Uterus (tissue), 4 donors: ENCODE measurements around the gene FGF19. TPM values are rescaled to one million over a fixed set of nuclear protein-coding genes. Genes with fewer than 3 reads are reported as not detected.
"Not testable (repeated sequence)": the region's sequence is repeated elsewhere in the genome, so short reads cannot be mapped to it uniquely, and the experiment has no call there.

Experiments used
- DNase-seq, 2 donors: peaks; one replicate each; pipeline ENCODE4 v3.0.0-alpha.2; 2019 to 2020
- H3K27ac ChIP-seq, 2 donors: fragments of 200-600 bp; sonication (generic); 1 replicate in 1 of 2; 2 replicates in 1 of 2; pipeline ENCODE4 v1.5.1; 2016 to 2018
- H3K27me3 ChIP-seq, 2 donors: fragments of 200-600 bp; sonication (generic); one replicate each; pipeline ENCODE4 v1.5.1; 2018 to 2019; ENCODE audit warnings: control low read depth in 1 of 2
- H3K36me3 ChIP-seq, 2 donors: fragments of 200-600 bp; sonication (generic); one replicate each; pipeline ENCODE4 v1.5.1; 2019; ENCODE audit warnings: control low read depth in 1 of 2
- H3K4me1 ChIP-seq, 2 donors: fragments of 200-600 bp; sonication (generic); one replicate each; pipeline ENCODE4 v1.5.1; 2018 to 2019; ENCODE audit warnings: control low read depth in 1 of 2
- H3K4me3 ChIP-seq, 2 donors: fragments of 200-600 bp; sonication (generic); 1 replicate in 1 of 2; 2 replicates in 1 of 2; pipeline ENCODE4 v1.5.1; 2018 to 2019; ENCODE audit warnings: mild to moderate bottlenecking in 1 of 2
- H3K9me3 ChIP-seq, 2 donors: fragments of 200-600 bp; sonication (generic); one replicate each; pipeline ENCODE4 v1.5.1; 2019; ENCODE audit warnings: control low read depth in 1 of 2
- POLR2A ChIP-seq, 2 donors: fragments of 450-650 bp; IDR thresholded peaks; one replicate each; pipeline ENCODE4 v1.6.1; 2016; ENCODE audit warnings: antibody characterized with exemption in 2 of 2, mild to moderate bottlenecking in 1 of 2, moderate library complexity in 1 of 2
- intact Hi-C: fragments of 100-400 bp; cut with DNase I; formaldehyde crosslinking; loops from one replicate; pipeline ENCODE4 v1.15.1; 2023; ENCODE audit warnings: low total_unique reads
- total RNA-seq, 4 donors: library from RNA; depleted of rRNA in 3 of 4; stranded (reverse); fragments of >200 nt in 3 of 4; gene quantifications; one replicate each; pipeline versions ENCODE4 v1.1.0 to v1.2.4, GENCODE V29; 2014 to 2023
- TF ChIP-seq, protein P1 (sequence below), 4 experiments: fragments of 200-600 bp in 2 of 4; fragments of 450-650 bp in 2 of 4; sonication (generic) in 2 of 4; IDR thresholded peaks; one replicate each; pipeline ENCODE4 v1.5.1; 2016 to 2019; ENCODE audit warnings: antibody characterized with exemption in 4 of 4, mild to moderate bottlenecking in 2 of 4, moderate library complexity in 1 of 4
- donor health status: DM: yes; HTN: yes; CAD: no.

Gene FGF19
- total RNA-seq, 4 donors from 2014 or later: 0.97 TPM; not detected in 3

DNA sequence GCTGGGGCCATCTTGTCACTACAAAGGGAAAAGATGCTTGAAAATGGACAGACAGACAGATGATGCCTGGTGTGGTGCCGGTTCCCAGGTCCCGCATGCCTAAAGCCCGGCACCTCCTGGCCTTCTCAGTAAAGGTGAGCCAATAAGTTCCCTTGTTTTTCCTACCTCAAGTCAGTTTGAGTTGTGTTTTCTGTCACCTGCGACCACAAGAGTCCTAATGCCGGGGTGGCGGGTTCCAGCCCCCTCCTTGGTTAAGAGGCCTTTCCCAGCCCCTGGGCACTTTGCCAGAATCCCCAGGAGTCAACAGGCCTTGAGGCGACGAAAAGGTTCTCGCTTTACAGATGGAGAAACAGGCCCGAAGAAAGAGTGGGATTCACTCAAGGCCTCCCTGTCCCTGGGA, 9.0 kb downstream of the FGF19 start:
- H3K9me3 ChIP-seq: no peaks in the 10 kb centered on the region
- H3K36me3 ChIP-seq: no peaks in the 10 kb centered on the region
- no peaks in the 10 kb centered on the region for H3K27me3 ChIP-seq
- H3K4me1 ChIP-seq: no peaks in the 10 kb centered on the region
- no peak for DNase-seq
- TF ChIP-seq, protein P1, sequence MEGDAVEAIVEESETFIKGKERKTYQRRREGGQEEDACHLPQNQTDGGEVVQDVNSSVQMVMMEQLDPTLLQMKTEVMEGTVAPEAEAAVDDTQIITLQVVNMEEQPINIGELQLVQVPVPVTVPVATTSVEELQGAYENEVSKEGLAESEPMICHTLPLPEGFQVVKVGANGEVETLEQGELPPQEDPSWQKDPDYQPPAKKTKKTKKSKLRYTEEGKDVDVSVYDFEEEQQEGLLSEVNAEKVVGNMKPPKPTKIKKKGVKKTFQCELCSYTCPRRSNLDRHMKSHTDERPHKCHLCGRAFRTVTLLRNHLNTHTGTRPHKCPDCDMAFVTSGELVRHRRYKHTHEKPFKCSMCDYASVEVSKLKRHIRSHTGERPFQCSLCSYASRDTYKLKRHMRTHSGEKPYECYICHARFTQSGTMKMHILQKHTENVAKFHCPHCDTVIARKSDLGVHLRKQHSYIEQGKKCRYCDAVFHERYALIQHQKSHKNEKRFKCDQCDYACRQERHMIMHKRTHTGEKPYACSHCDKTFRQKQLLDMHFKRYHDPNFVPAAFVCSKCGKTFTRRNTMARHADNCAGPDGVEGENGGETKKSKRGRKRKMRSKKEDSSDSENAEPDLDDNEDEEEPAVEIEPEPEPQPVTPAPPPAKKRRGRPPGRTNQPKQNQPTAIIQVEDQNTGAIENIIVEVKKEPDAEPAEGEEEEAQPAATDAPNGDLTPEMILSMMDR (IDR thresholded peaks at IDR 0.05): no peak
- TF ChIP-seq POLR2A (IDR thresholded peaks at IDR 0.05): no peak
- intact Hi-C loops: no loop called here
- no peak overlapping the region for H3K27ac ChIP-seq
- no peak overlapping the region for H3K4me3 ChIP-seq

DNA sequence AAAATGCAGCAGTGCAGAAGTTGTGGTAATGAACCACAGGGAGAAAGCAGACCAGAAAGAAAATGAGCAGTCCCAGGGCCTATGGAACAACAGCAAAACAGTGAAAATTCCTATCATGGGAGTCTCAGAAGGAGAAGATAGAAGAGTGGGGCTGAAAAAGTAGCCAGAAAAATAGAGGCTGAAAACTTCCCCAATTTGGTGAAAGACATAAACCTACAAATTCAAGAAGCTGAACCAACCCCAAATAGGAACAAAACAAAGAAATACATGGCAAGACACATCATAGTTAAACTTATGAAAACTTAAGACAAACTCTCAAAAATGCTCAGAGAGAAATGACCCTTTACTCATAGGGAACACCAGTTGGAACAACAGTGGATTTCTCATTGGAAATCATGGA, 11.4 kb downstream of the FGF19 start:
- intact Hi-C loops: no loop called here
- no peak for TF ChIP-seq POLR2A (IDR thresholded peaks at IDR 0.05)
- TF ChIP-seq, protein P1 (IDR thresholded peaks at IDR 0.05): no peak
- no peak for DNase-seq
- no peak overlapping the region for H3K4me3 ChIP-seq
- no peak overlapping the region for H3K27ac ChIP-seq
- H3K27me3 ChIP-seq: peaks cover 0 to 3% of the 10 kb centered on the region in 2 donors
- no peaks in the 10 kb centered on the region for H3K4me1 ChIP-seq
- no peaks in the 10 kb centered on the region for H3K36me3 ChIP-seq
- H3K9me3 ChIP-seq: no peaks in the 10 kb centered on the region

DNA sequence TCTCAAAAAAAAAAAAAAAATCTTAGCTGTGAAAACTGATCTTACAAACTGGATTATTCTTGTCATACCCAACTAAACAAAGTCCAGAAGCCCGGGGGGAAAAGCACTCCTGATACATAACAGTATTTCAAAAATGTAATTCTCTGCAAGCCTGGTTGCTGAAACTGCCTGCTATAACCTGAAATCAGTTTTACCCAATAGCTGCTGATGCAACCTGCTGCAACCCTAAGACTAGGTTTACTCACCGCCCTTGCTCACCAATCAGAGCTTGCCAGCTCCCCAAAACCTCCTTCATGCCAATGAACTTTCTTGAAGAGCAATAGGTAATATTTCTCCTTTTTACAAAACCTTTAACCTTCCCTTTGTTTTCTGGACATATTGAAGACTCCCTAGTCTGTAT, 12.4 kb downstream of the FGF19 start:
- intact Hi-C loops: no loop called here
- H3K27me3 ChIP-seq: peaks cover 0 to 3% of the 10 kb centered on the region in 2 donors
- H3K4me3 ChIP-seq: no peak overlapping the region
- no peaks in the 10 kb centered on the region for H3K36me3 ChIP-seq
- H3K9me3 ChIP-seq: no peaks in the 10 kb centered on the region
- H3K4me1 ChIP-seq: no peaks in the 10 kb centered on the region
- DNase-seq: no peak
- TF ChIP-seq, protein P1 (IDR thresholded peaks at IDR 0.05): no peak
- no peak for TF ChIP-seq POLR2A (IDR thresholded peaks at IDR 0.05)
- no peak overlapping the region for H3K27ac ChIP-seq

DNA sequence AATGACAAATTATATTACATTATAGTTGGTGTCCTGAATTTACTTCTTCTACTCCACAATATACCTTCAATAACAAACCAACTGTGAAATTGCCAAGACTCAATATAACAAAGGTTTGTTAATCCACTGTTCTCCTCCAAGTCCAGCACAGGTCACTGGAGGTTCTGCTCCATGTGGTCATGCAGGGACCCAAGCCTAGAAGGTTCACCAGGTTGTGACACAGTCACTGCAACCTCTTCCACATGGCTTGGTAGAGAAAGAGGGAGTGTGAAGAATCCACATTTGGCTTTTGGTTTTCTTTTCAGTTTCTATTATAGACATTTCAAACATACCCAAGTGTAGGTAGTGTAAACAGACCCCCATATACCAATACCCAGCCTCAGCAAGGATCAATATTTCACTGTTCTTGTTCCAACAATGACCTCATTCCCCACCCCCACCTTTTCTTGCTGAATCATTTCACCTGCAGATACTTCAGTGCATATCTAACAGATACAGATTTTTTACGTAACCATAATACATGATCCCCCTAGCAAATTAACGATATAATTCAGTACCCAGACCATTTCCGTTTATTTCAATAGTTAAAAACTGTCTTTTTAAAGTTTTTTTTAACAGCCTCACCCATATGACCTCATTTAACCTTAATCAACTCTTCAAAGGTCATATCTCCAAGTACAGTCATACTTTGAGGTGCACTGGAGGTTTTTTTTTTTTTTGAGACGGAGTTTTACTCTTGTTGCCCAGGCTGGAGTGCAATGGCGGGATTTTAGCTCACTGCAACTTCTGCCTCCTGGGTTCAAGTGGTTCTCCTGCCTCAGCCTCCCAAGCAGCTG, 14.1 kb downstream of the FGF19 start:
- Histone ChIP-seq H3K27me3 (peaks cover 0 to 3% of the 10 kb centered on the region in 2 donors), H3K36me3 (no peaks in the 10 kb centered on the region), H3K4me1 (no peaks in the 10 kb centered on the region), H3K4me3 (no peak overlapping the region), H3K27ac (no peak overlapping the region), H3K9me3 (no peaks in the 10 kb centered on the region)
- intact Hi-C loops: no loop called here
- no peak for TF ChIP-seq POLR2A (IDR thresholded peaks at IDR 0.05)
- TF ChIP-seq, protein P1 (IDR thresholded peaks at IDR 0.05): no peak
- no peak for DNase-seq

DNA sequence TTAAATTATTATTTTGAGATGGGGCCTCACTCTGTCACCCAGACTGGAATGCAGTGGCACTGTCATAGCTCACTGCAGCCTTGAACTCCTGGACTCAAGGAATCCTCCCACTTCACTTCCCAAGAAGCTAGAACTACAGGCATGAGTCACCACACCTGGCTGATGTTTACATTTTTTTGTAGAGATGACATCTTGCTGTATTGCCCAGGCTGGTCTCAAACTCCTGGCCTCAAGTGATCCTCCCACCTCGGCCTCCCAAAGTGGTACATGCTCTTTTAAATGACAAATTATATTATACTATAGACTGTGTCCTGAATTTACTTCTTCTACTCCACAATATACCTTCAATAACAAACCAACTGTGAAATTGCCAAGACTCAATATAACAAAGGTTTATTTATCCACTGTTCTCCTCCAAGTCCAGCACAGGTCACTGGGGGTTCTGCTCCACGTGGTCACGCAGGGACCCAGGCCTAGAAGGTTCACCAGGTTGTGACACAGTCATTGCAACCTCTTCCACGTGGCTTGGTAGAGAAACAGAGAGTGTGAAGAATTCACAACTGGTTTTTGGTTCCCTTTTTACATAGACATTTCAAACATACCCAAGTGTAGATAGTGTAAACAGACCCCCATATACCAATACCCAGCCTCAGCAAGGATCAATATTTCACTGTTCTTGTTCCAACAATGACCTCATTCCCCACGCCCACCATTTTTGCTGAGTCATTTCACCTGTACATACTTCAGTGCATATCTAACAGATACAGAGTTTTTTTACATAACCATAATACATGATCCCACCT, 15.7 kb downstream of the FGF19 start:
- H3K9me3 ChIP-seq, H3K4me1 ChIP-seq, H3K36me3 ChIP-seq, H3K4me3 ChIP-seq, intact Hi-C loops, H3K27me3 ChIP-seq, DNase-seq, H3K27ac ChIP-seq: not testable (repeated sequence)
